KMS-11 (cell line): ENCODE results near the gene MFSD11.
"Not testable (repeated sequence)": the region's sequence is repeated elsewhere in the genome, so short reads cannot be mapped to it uniquely, and the experiment has no call there.

ENCODE experiments used
- H2AFZ ChIP-seq: fragments of 200-600 bp; sonication (generic); 2 replicates; pipeline ENCODE4 v1.6.1; 2016; ENCODE audit warnings: antibody characterized with exemption, mixed run types, low read depth
- H3K27ac ChIP-seq: fragments of 200-600 bp; sonication (generic); 2 replicates; pipeline ENCODE4 v1.6.1; 2016; ENCODE audit warnings: mild to moderate bottlenecking, mixed run types
- H3K27me3 ChIP-seq: fragments of 200-600 bp; sonication (generic); 2 replicates; pipeline ENCODE4 v1.6.1; 2017; ENCODE audit warnings: mild to moderate bottlenecking, low read depth, mixed run types, moderate library complexity; ENCODE audit not compliant: insufficient read depth
- H3K36me3 ChIP-seq: fragments of 200-600 bp; sonication (generic); 2 replicates; pipeline ENCODE4 v1.6.1; 2017; ENCODE audit warnings: mild to moderate bottlenecking, mixed run types; ENCODE audit not compliant: insufficient read depth
- H3K4me1 ChIP-seq: fragments of 200-600 bp; sonication (generic); 2 replicates; pipeline ENCODE4 v1.6.1; 2016; ENCODE audit warnings: mild to moderate bottlenecking, low read depth, mixed run types; ENCODE audit not compliant: poor library complexity, severe bottlenecking
- H3K4me2 ChIP-seq: fragments of 200-600 bp; sonication (generic); 2 replicates; pipeline ENCODE4 v1.7.0; 2016; ENCODE audit warnings: mild to moderate bottlenecking, mixed run types
- H3K4me3 ChIP-seq: fragments of 200-600 bp; sonication (generic); IDR thresholded peaks from 2 replicates; pipeline ENCODE4 v1.6.1; 2017; ENCODE audit warnings: low read depth, low read length, mixed read lengths; ENCODE audit not compliant: insufficient read depth
- H3K79me2 ChIP-seq: fragments of 200-600 bp; sonication (generic); 2 replicates; pipeline ENCODE4 v1.6.1; 2016; ENCODE audit warnings: low read depth, mixed run types; ENCODE audit not compliant: insufficient read depth
- H3K9ac ChIP-seq: fragments of 200-600 bp; sonication (generic); 2 replicates; pipeline ENCODE4 v1.6.1; 2016; ENCODE audit warnings: mild to moderate bottlenecking, mixed run types
- H4K20me1 ChIP-seq: fragments of 200-600 bp; sonication (generic); 2 replicates; pipeline ENCODE4 v1.6.1; 2016; ENCODE audit warnings: mild to moderate bottlenecking, mixed run types; ENCODE audit not compliant: insufficient read depth
- TF ChIP-seq, protein P1 (sequence below): fragments of 200-600 bp; sonication (generic); conservative IDR thresholded peaks from 2 replicates; pipeline ENCODE4 v1.6.1; 2017; ENCODE audit warnings: low read depth, mild to moderate bottlenecking, antibody characterized with exemption, low read length, moderate library complexity, mixed read lengths

The MFSD11 gene

DNA sequence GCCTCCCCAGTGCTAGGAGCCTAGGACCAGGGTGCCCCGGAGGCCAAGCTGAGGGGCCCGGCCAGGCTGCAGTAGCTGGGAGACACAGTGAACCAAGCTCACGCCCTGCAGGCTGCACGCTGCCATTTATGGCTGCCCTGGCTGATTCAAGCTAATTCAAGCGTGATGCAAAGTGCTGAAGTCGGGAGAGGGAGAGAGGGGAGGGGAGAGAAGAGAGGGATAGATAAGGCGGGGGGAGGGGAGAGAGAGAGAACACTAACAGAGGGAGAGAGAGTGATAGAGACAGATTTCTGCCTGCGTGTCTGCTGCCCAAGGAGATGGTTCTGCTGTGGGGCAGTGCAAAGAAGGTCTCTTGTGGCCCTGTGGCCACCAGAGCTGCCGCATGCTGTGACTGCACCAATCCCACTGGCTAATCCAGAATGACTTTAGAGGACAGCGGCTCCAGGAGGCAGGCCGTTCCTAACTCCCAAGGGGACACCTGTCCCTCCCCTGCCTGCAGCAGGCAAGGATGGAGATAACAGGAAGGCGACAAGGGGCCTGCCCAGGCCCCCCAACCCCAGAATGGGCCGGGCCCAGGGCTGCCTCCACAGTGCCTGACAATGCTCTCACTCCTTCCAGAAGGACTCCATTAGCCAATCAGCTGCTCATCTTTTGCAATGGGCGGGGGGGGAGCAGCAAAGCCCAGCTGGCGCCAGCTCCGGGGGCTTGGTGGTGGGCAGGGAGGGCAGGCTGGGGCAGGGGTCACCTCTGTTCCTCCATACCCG, 40.0 kb upstream of the MFSD11 start:
- no peak overlapping the region for H3K4me2 ChIP-seq
- H4K20me1 ChIP-seq = no peaks in the 10 kb centered on the region
- no peak overlapping the region for H3K9ac ChIP-seq
- no peak overlapping the region for H3K27ac ChIP-seq
- no peak overlapping the region for H3K4me3 ChIP-seq
- H3K27me3 ChIP-seq = no peaks in the 10 kb centered on the region
- no peaks in the 10 kb centered on the region for H3K79me2 ChIP-seq
- peaks cover 24% of the 10 kb centered on the region for H3K4me1 ChIP-seq
- TF ChIP-seq, protein P1, sequence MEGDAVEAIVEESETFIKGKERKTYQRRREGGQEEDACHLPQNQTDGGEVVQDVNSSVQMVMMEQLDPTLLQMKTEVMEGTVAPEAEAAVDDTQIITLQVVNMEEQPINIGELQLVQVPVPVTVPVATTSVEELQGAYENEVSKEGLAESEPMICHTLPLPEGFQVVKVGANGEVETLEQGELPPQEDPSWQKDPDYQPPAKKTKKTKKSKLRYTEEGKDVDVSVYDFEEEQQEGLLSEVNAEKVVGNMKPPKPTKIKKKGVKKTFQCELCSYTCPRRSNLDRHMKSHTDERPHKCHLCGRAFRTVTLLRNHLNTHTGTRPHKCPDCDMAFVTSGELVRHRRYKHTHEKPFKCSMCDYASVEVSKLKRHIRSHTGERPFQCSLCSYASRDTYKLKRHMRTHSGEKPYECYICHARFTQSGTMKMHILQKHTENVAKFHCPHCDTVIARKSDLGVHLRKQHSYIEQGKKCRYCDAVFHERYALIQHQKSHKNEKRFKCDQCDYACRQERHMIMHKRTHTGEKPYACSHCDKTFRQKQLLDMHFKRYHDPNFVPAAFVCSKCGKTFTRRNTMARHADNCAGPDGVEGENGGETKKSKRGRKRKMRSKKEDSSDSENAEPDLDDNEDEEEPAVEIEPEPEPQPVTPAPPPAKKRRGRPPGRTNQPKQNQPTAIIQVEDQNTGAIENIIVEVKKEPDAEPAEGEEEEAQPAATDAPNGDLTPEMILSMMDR = no peak
- no peaks in the 10 kb centered on the region for H3K36me3 ChIP-seq
- H2AFZ ChIP-seq = no peak overlapping the region

DNA sequence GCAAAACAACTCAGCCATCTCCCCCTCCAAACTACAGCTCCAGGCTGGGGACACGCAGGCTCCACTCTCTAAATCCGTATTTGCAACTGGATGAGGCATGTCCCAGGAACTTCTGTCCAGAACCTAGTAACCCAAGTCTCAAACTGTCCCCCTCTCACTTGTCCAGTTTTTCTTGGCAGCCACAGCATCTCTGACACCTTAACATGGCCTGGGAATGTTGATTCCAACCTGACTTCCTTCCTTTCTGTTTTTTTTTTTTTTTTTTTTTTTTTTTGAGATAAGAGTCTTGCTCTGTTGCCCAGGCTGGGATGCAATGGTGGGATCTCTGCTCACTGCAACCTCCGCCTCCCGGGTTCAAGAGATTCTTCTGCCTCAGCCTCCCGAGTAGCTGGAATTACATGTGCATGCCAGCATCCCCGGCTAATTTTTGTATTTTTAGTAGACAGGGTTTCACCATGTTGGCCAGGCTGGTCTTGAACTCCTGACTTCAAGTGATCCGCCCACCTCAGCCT, 39.4 kb upstream of the MFSD11 start:
- not testable (repeated sequence) for H3K4me2 ChIP-seq, H2AFZ ChIP-seq, H4K20me1 ChIP-seq, H3K27ac ChIP-seq, H3K4me3 ChIP-seq, H3K79me2 ChIP-seq, H3K36me3 ChIP-seq, H3K27me3 ChIP-seq, H3K9ac ChIP-seq
- H3K4me1 ChIP-seq = peaks cover 24% of the 10 kb centered on the region

- no peaks in the 10 kb centered on the region for H3K36me3 ChIP-seq
- no peak overlapping the region for H3K27ac ChIP-seq
- H3K27me3 ChIP-seq = no peaks in the 10 kb centered on the region
- H3K9ac ChIP-seq = no peak overlapping the region
- no peaks in the 10 kb centered on the region for H4K20me1 ChIP-seq
- H3K4me1 ChIP-seq = peaks cover 12% of the 10 kb centered on the region
- H3K79me2 ChIP-seq = no peaks in the 10 kb centered on the region
- TF ChIP-seq, protein P1 = no peak
- no peak overlapping the region for H2AFZ ChIP-seq
- no peak overlapping the region for H3K4me2 ChIP-seq
- H3K4me3 ChIP-seq = no peak overlapping the region
Observed at GRCh38 chr17:76700270-76700616, 37.7 kb upstream of the MFSD11 start.

DNA sequence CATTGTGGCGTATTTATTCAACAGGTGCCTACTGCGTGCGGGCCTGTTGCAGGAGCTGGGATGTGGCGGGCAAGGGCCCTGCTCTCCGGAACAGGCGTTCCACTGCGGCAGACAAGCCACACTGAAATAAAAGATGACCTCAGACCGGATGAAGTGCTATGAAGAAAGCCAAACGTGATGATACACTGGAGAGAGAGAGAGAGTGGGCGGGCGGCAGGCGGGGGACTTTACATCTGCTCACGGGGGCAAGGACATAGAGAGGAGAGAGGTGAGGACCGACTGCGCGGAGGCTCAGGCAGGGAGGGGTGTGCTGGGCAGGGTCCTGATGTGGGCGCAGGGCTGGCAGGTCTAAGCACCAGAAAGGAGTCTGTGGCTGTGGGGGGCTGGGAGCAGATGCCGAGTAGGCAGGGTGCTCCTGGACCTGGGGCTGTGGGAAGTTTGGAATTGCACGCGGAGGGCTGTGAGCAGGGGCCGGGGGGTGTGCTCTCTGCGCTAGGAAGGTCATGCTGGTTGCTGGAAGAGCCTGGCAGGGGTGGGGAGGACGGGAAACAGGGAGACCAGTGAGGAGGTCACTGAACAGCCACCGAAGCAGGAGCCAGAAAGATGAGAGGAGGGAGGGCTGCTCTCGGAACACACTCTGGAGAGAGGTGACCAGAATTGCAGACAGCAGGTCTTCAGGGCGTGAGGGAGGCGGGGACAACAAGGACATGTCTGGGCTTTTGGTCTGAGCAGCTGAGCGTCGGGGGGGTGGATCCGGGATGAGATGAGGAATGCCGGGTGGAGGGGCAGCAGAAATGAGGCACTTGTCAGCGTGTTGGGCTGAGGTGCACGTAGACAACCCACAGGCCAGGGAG, 37.1 kb upstream of the MFSD11 start:
- H3K79me2 ChIP-seq = no peaks in the 10 kb centered on the region
- no peaks in the 10 kb centered on the region for H3K27me3 ChIP-seq
- H3K27ac ChIP-seq = no peak overlapping the region
- no peak overlapping the region for H2AFZ ChIP-seq
- no peak overlapping the region for H3K4me2 ChIP-seq
- no peak overlapping the region for H3K9ac ChIP-seq
- no peaks in the 10 kb centered on the region for H4K20me1 ChIP-seq
- H3K4me3 ChIP-seq = no peak overlapping the region
- H3K4me1 ChIP-seq = peaks cover 6% of the 10 kb centered on the region
- H3K36me3 ChIP-seq = no peaks in the 10 kb centered on the region
- TF ChIP-seq, protein P1 = no peak
